GM10847 (cell line): Measurements from ENCODE around the gene TMEM45A.

ENCODE experiments used
- POLR2A ChIP-seq: IDR thresholded peaks from 2 replicates; pipeline ENCODE4 v1.6.1; 2011; ENCODE audit not compliant: insufficient read length; ENCODE audit errors: extremely low read depth

The TMEM45A gene

GRCh38 chr3:100606894-100607512, 114.6 kb downstream of the TMEM45A start:
- TF ChIP-seq POLR2A: no peak

- no peak for TF ChIP-seq POLR2A
These were observed 116.9 kb downstream of the TMEM45A start, which contains the start of gene ADGRG7 for GRCh38 chr3:100609305-100609704. Gene ADGRG7, plus strand, starts transcription at chr3:100609601. Its CDS starts 256 bp downstream, at chr3:100609857.

GRCh38 chr3:100609963-100610362, 117.5 kb downstream of the TMEM45A start:
- TF ChIP-seq POLR2A: no peak

GRCh38 chr3:100611221-100611620, 118.8 kb downstream of the TMEM45A start:
- TF ChIP-seq POLR2A: no peak

GRCh38 chr3:100613721-100614390, 121.4 kb downstream of the TMEM45A start:
- no peak for TF ChIP-seq POLR2A

GRCh38 chr3:100614941-100615340, 122.5 kb downstream of the TMEM45A start:
- no peak for TF ChIP-seq POLR2A

GRCh38 chr3:100615684-100616083, 123.3 kb downstream of the TMEM45A start:
- no peak for TF ChIP-seq POLR2A

- TF ChIP-seq POLR2A: no peak
These were observed 128.8 kb downstream of the TMEM45A start for GRCh38 chr3:100621251-100621650.
